22Rv1 (cell line): ENCODE results near the gene SEMA6D.

Experiments
- ZFX ChIP-seq: fragments of 450-650 bp; IDR thresholded peaks from 2 replicates; pipeline ENCODE4 v1.6.1; 2017; ENCODE audit warnings: antibody characterized with exemption, borderline replicate concordance
- TF ChIP-seq, protein P1 (sequence below): fragments of 450-650 bp; IDR thresholded peaks from 2 replicates; pipeline ENCODE4 v1.5.1; 2017; ENCODE audit warnings: mild to moderate bottlenecking

DNA sequence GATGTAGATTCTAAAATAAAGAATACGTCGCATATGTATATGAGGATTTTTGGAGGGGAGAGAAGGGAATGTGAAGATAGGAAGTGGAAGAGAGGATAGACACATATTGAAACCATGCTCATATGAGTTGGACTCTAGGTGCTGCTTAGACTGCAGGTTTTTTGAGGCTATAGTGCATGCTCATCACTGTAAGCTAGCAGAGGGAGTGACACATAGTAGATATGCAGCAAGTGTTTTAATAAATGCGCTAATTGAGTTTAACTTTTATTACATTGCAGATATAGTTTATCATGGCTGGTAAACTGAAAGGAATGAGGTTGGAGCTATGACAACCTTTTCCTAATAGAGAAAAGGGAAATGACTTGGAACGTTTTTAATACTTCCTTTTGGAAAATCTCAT is 7.7 kb downstream of the SEMA6D start:
- TF ChIP-seq, protein P1, sequence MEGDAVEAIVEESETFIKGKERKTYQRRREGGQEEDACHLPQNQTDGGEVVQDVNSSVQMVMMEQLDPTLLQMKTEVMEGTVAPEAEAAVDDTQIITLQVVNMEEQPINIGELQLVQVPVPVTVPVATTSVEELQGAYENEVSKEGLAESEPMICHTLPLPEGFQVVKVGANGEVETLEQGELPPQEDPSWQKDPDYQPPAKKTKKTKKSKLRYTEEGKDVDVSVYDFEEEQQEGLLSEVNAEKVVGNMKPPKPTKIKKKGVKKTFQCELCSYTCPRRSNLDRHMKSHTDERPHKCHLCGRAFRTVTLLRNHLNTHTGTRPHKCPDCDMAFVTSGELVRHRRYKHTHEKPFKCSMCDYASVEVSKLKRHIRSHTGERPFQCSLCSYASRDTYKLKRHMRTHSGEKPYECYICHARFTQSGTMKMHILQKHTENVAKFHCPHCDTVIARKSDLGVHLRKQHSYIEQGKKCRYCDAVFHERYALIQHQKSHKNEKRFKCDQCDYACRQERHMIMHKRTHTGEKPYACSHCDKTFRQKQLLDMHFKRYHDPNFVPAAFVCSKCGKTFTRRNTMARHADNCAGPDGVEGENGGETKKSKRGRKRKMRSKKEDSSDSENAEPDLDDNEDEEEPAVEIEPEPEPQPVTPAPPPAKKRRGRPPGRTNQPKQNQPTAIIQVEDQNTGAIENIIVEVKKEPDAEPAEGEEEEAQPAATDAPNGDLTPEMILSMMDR: no peak
- TF ChIP-seq ZFX: no peak
